Measurements from ENCODE around the gene CYP46A1. TPM values are rescaled to one million over a fixed set of nuclear protein-coding genes. Genes with fewer than 3 reads are reported as not detected.

The CYP46A1 gene
- polyA plus RNA-seq, 2 of the 4 experiments (the other 2 are of a cell fraction): 0.06 to 0.13 TPM

GRCh38 chr14:99716850-99717681 lies 33.0 kb downstream of the CYP46A1 start:
- no peak overlapping the region for H3K4me3 ChIP-seq
- no peak for DNase-seq (ENCODE audit: low read depth in 1 of 2, low spot score in 1 of 2)
- no peaks in the 10 kb centered on the region for H3K4me1 ChIP-seq
- 67% methylated on average over 12 of the region's 14 CpGs for WGBS (ENCODE audit: missing lambda C conversion rate)
- ChIA-PET CTCF (interaction anchor here (0.8 to 3.6 kb wide), 5 partner anchors 13 to 173 kb away, joined by 3 to 23 read pairs (median 5); no protein-coding TSS in a partner anchor), POLR2A (no interaction called here)
- no peak overlapping the region for H3K4me2 ChIP-seq
- TF ChIP-seq TFCP2L1 (CRISPR knock-in tag; IDR thresholded peaks at IDR 0.05) (no peak), BHLHE40 (IDR thresholded peaks at IDR 0.05; ENCODE audit: low read depth, low read length) (no peak), FOXS1 (CRISPR knock-in tag; IDR thresholded peaks at IDR 0.05) (no peak), ZC3H11A (IDR thresholded peaks at IDR 0.05) (no peak), RARB (CRISPR knock-in tag; IDR thresholded peaks at IDR 0.05) (no peak), KDM5A (IDR thresholded peaks at IDR 0.05) (no peak), HOXA7 (CRISPR knock-in tag; IDR thresholded peaks at IDR 0.05) (no peak), ELK1 (IDR thresholded peaks at IDR 0.05; ENCODE audit: low read depth, low read length) (no peak), CBX2 (IDR thresholded peaks at IDR 0.05; ENCODE audit: borderline replicate concordance, low read depth) (no peak), KDM1A (IDR thresholded peaks at IDR 0.05; ENCODE audit: low read depth) (no peak), EP300 (IDR thresholded peaks at IDR 0.05) (no peak), SMC3 (IDR thresholded peaks at IDR 0.05) (no peak)
- H3K27ac ChIP-seq: no peak overlapping the region
- 0 out of 3 replicates have a peak, but pooled peaks cover 4% of the 10 kb centered on the region for H3K9me3 ChIP-seq
- ATAC-seq: no peak; a peak in 1 of 6 replicates
- FAIRE-seq: no peak

- 56% methylated on average over 5 of the region's 5 CpGs for WGBS (ENCODE audit: missing lambda C conversion rate)
- DNase-seq (ENCODE audit: low read depth in 1 of 2, low spot score in 1 of 2) (no peak), ATAC-seq (no peak), FAIRE-seq (no peak)
- POLR2A ChIA-PET: no interaction called here
- TF ChIP-seq HOXB5 (CRISPR knock-in tag; IDR thresholded peaks at IDR 0.05) (no peak), RFX5 (IDR thresholded peaks at IDR 0.05) (no peak), HOXA7 (CRISPR knock-in tag; IDR thresholded peaks at IDR 0.05) (no peak), RAD21 (conservative IDR thresholded peaks at IDR 0.05 in 1 of 2, IDR thresholded peaks at IDR 0.05 in 1 of 2) (no peak), FOSB (CRISPR knock-in tag; IDR thresholded peaks at IDR 0.05) (no peak), FOSL2 (IDR thresholded peaks at IDR 0.05) (no peak), FOSL2 (CRISPR knock-in tag; IDR thresholded peaks at IDR 0.05) (no peak), BHLHE40 (IDR thresholded peaks at IDR 0.05; ENCODE audit: low read depth, low read length) (no peak), KDM5A (IDR thresholded peaks at IDR 0.05) (no peak)
- CTCF ChIA-PET: interaction anchor here (3.5 to 3.6 kb wide), 2 partner anchors 12 to 30 kb away, joined by 15 to 23 read pairs; no protein-coding TSS in a partner anchor
- Histone ChIP-seq H3K9me3 (0 out of 3 replicates have a peak, but pooled peaks cover 3% of the 10 kb centered on the region), H3K4me1 (no peaks in the 10 kb centered on the region), H3K27ac (no peak overlapping the region), H3K4me3 (no peak overlapping the region), H3K4me2 (no peak overlapping the region)
Measured at GRCh38 chr14:99717682-99718013, 33.5 kb downstream of the CYP46A1 start.

GRCh38 chr14:99718031-99718810 lies 34.1 kb downstream of the CYP46A1 start:
- DNase-seq (ENCODE audit: low read depth in 1 of 2, low spot score in 1 of 2): no peak
- CTCF ChIA-PET: interaction anchor here (0.9 to 3.6 kb wide), 2 partner anchors 30 to 167 kb away, joined by 3 to 15 read pairs; no protein-coding TSS in a partner anchor
- no peak overlapping the region for H3K4me2 ChIP-seq
- no peak for TF ChIP-seq NPAS2 (CRISPR knock-in tag; IDR thresholded peaks at IDR 0.05; ENCODE audit: borderline replicate concordance)
- no peak for TF ChIP-seq NR3C1 (IDR thresholded peaks at IDR 0.05)
- no peak for TF ChIP-seq CBX2 (IDR thresholded peaks at IDR 0.05; ENCODE audit: borderline replicate concordance, low read depth)
- no peak for TF ChIP-seq MAX (IDR thresholded peaks at IDR 0.05)
- no peak for TF ChIP-seq KDM5A (IDR thresholded peaks at IDR 0.05)
- TF ChIP-seq FOXS1 (CRISPR knock-in tag; IDR thresholded peaks at IDR 0.05): no peak
- TF ChIP-seq RFX5 (IDR thresholded peaks at IDR 0.05): no peak
- TF ChIP-seq ZNF302 (CRISPR knock-in tag; IDR thresholded peaks at IDR 0.05): no peak
- H3K4me1 ChIP-seq: no peaks in the 10 kb centered on the region
- POLR2A ChIA-PET: no interaction called here
- H3K9me3 ChIP-seq: no peaks in the 10 kb centered on the region
- no peak for FAIRE-seq
- no peak for ATAC-seq
- H3K27ac ChIP-seq: no peak overlapping the region
- no peak overlapping the region for H3K4me3 ChIP-seq
- WGBS (ENCODE audit: missing lambda C conversion rate): 56% methylated on average over 14 of the region's 14 CpGs
